Neural cell (in vitro differentiated cells): ENCODE data around the gene CR1.

ENCODE experiments used
- CTCF ChIP-seq: fragments of 450-650 bp; IDR thresholded peaks from 2 replicates; pipeline ENCODE4 v1.5.1; 2014; ENCODE audit warnings: antibody characterized with exemption, mild to moderate bottlenecking, moderate library complexity; ENCODE audit not compliant: poor library complexity, severe bottlenecking
- EP300 ChIP-seq: fragments of 450-650 bp; conservative IDR thresholded peaks from 2 replicates; pipeline ENCODE4 v1.6.1; 2014; ENCODE audit warnings: antibody characterized with exemption, mild to moderate bottlenecking, moderate library complexity; ENCODE audit not compliant: poor library complexity, severe bottlenecking
- EZH2 ChIP-seq: fragments of 200-600, 300-800 bp; shearing (Covaris generic), sonication (generic); IDR thresholded peaks from 2 replicates; pipeline ENCODE4 v1.6.1; 2014; ENCODE audit warnings: antibody characterized with exemption, low read length, borderline replicate concordance, mild to moderate bottlenecking; ENCODE audit not compliant: insufficient read depth, poor library complexity, severe bottlenecking
- POLR2AphosphoS5 ChIP-seq: IDR thresholded peaks from 2 replicates; pipeline ENCODE4 v1.6.1; 2012
- RAD21 ChIP-seq: fragments of 450-650 bp; conservative IDR thresholded peaks from 2 replicates; pipeline ENCODE4 v1.6.1; 2014; ENCODE audit warnings: antibody characterized with exemption, mild to moderate bottlenecking, moderate library complexity
- SMC3 ChIP-seq: fragments of 450-650 bp; conservative IDR thresholded peaks from 2 replicates; pipeline ENCODE4 v1.6.1; 2014; ENCODE audit warnings: antibody characterized with exemption, mild to moderate bottlenecking, moderate library complexity; ENCODE audit not compliant: poor library complexity
- TAF1 ChIP-seq: IDR thresholded peaks from 2 replicates; pipeline ENCODE4 v1.6.1; 2012; ENCODE audit warnings: low read depth

GRCh38 chr1:207647671-207648333 is 151.8 kb downstream of the CR1 start:
- TF ChIP-seq SMC3 = no peak
- no peak for TF ChIP-seq CTCF
- TF ChIP-seq POLR2AphosphoS5 = no peak
- no peak for TF ChIP-seq EZH2
- no peak for TF ChIP-seq RAD21
- no peak for TF ChIP-seq TAF1
- TF ChIP-seq EP300 = no peak
